ENCODE measurements around the gene ACLY. TPM values are rescaled to one million over a fixed set of nuclear protein-coding genes. Genes with fewer than 3 reads are reported as not detected.

Gene ACLY
- polyA plus RNA-seq, 2 of the 4 experiments (the other 2 are of a cell fraction): 355 to 376 TPM

DNA sequence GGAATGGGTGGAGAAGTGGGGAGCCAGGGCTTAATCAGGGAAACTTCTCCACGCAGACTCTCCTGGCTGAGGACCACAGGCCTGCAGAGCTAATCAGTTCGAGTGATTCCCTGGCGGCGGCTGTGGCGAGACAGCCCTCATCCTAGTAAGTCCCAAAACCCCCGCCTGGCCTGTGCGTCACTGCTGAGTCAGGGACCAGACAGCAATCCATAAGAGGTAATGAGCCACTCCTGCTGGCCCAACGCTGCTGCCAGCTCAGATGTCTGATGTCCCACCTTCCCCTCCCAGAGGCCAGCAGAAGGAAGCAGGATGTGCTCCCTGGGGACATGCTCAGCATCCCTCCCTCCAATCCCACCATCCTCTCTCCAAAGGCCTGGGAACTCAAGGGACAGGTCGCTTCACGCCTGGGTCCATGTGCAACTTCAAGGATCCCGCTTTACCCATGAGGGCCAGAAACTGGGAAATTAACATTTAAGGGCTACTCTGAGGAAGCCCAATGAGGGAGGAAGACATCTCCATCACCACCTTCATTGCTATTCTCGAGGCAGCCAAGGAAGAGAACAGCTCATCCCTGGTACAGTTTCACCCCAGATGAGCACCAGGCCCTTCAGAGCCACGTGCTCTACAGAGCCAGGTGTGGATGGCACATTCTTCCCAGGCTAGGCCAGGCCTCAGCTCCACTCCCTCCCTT, 7.9 kb downstream of the ACLY start (continued):
- TF ChIP-seq SMC3 (IDR thresholded peaks at IDR 0.05) (no peak; the same call in 2 of the 3 replicates), KDM1A (IDR thresholded peaks at IDR 0.05; ENCODE audit: low read depth) (no peak), EHMT2 (IDR thresholded peaks at IDR 0.05; ENCODE audit: low read depth) (no peak), ATOH8 (CRISPR knock-in tag; IDR thresholded peaks at IDR 0.05; ENCODE audit: low read depth) (peak; percentile 87), JUN (IDR thresholded peaks at IDR 0.05) (peak; percentile 70 to 92; a peak in 4 of 5 replicates), CBX2 (IDR thresholded peaks at IDR 0.05; ENCODE audit: borderline replicate concordance, low read depth) (no peak), EP300 (IDR thresholded peaks at IDR 0.05) (peak; percentile 37 to 63; a peak in 2 of 5 replicates), MYC (IDR thresholded peaks at IDR 0.05; ENCODE audit: borderline replicate concordance, low read length) (0 out of 2 replicates have a peak, but pooled peaks have one; percentile 47), NFE2L2 (conservative IDR thresholded peaks at IDR 0.05; ENCODE audit: low read length) (0 out of 2 replicates have a peak, but pooled peaks have one; percentile 24), HDAC2 (IDR thresholded peaks at IDR 0.05) (no peak), MAFK (IDR thresholded peaks at IDR 0.05; ENCODE audit: partially characterized antibody) (peak; percentile 97)
- TF ChIP-seq, protein P1, sequence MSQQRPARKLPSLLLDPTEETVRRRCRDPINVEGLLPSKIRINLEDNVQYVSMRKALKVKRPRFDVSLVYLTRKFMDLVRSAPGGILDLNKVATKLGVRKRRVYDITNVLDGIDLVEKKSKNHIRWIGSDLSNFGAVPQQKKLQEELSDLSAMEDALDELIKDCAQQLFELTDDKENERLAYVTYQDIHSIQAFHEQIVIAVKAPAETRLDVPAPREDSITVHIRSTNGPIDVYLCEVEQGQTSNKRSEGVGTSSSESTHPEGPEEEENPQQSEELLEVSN (IDR thresholded peaks at IDR 0.05; ENCODE audit: borderline replicate concordance, low read depth): peak; percentile 98

GRCh38 chr17:41909088-41909487, 9.7 kb downstream of the ACLY start:
- FAIRE-seq (no peak), ATAC-seq (no peak), DNase-seq (ENCODE audit: low read depth in 1 of 2, low spot score in 1 of 2) (no peak)
- TF ChIP-seq, protein P1 (IDR thresholded peaks at IDR 0.05; ENCODE audit: borderline replicate concordance, low read depth): no peak
- no peak for TF ChIP-seq ZC3H11A (IDR thresholded peaks at IDR 0.05)
- no peak for TF ChIP-seq CEBPB (IDR thresholded peaks at IDR 0.05)
- no peak for TF ChIP-seq ESRRA (IDR thresholded peaks at IDR 0.05; ENCODE audit: borderline replicate concordance, low read length)
- TF ChIP-seq CHD2 (IDR thresholded peaks at IDR 0.05; ENCODE audit: low read length, partially characterized antibody): no peak
- no peak for TF ChIP-seq HDAC2 (IDR thresholded peaks at IDR 0.05)
- TF ChIP-seq CBX8 (IDR thresholded peaks at IDR 0.05): no peak
- TF ChIP-seq BCL3 (IDR thresholded peaks at IDR 0.05): no peak; the same call in 2 of the 3 replicates
- TF ChIP-seq FOXS1 (CRISPR knock-in tag; IDR thresholded peaks at IDR 0.05): no peak
- no peak for TF ChIP-seq POLR2AphosphoS2 (conservative IDR thresholded peaks at IDR 0.05; ENCODE audit: low read length)
- TF ChIP-seq FOSB (CRISPR knock-in tag; IDR thresholded peaks at IDR 0.05): no peak
- TF ChIP-seq CBX2 (IDR thresholded peaks at IDR 0.05; ENCODE audit: borderline replicate concordance, low read depth): no peak
- no peak for TF ChIP-seq HOXB13 (CRISPR knock-in tag; IDR thresholded peaks at IDR 0.05; ENCODE audit: low read depth)
- TF ChIP-seq EP300 (IDR thresholded peaks at IDR 0.05): no peak
- no peak for TF ChIP-seq TP53 (CRISPR knock-in tag; IDR thresholded peaks at IDR 0.05)
- Histone ChIP-seq H3K4me2 (peak overlapping the region; percentile 84), H3K27ac (peak overlapping the region; percentile 93 to 96), H3K4me1 (peaks cover 99% of the 10 kb centered on the region), H3K9me3 (no peaks in the 10 kb centered on the region), H3K4me3 (no peak overlapping the region)
- ChIA-PET POLR2A (interaction anchor here (0.9 to 2.8 kb wide), 3 partner anchors 10 to 108 kb away, joined by 3 to 12 read pairs (median 7); partner anchors contain the start of genes ACLY, DNAJC7 and KLHL11), CTCF (interaction anchor here (1.1 to 11.5 kb wide), 10 partner anchors 9 to 171 kb away, joined by 3 to 111 read pairs (median 5); partner anchors contain the start of genes ACLY, ODAD4 and P3H4)
- 92% methylated on average over 13 of the region's 13 CpGs for WGBS (ENCODE audit: missing lambda C conversion rate)
